Measurements from ENCODE around the gene TJP1.
"Not testable (repeated sequence)": the region's sequence is repeated elsewhere in the genome, so short reads cannot be mapped to it uniquely, and the experiment has no call there.

The TJP1 gene

DNA sequence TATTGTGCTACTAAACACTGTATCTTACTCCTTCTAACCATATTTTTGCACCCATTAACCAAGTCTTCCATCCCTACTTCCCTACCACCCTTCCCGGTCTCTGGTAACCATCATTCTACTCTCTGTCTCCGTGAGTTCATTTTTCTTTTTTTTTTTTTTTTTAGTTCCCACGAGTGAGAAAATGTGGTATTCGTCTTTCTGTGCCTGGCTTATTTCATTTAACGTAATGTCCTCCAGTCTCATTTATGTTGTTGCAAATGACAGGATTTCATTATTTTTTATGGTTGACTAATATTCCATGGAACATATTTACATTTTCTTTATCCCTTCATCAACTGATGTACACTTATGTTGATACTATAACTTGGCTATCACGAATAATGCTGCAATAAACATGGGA, 31.7 kb downstream of the TJP1 start:
- no peak overlapping the region for H3K4me3 ChIP-seq (ENCODE audit: control insufficient read depth, low read depth, low read length)
- TF ChIP-seq, protein P1, sequence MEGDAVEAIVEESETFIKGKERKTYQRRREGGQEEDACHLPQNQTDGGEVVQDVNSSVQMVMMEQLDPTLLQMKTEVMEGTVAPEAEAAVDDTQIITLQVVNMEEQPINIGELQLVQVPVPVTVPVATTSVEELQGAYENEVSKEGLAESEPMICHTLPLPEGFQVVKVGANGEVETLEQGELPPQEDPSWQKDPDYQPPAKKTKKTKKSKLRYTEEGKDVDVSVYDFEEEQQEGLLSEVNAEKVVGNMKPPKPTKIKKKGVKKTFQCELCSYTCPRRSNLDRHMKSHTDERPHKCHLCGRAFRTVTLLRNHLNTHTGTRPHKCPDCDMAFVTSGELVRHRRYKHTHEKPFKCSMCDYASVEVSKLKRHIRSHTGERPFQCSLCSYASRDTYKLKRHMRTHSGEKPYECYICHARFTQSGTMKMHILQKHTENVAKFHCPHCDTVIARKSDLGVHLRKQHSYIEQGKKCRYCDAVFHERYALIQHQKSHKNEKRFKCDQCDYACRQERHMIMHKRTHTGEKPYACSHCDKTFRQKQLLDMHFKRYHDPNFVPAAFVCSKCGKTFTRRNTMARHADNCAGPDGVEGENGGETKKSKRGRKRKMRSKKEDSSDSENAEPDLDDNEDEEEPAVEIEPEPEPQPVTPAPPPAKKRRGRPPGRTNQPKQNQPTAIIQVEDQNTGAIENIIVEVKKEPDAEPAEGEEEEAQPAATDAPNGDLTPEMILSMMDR (IDR thresholded peaks at IDR 0.05; ENCODE audit: control insufficient read depth, insufficient read depth, low read depth, low read length, missing control alignments) = no peak
- DNase-seq (ENCODE audit: low read depth) = no peak

DNA sequence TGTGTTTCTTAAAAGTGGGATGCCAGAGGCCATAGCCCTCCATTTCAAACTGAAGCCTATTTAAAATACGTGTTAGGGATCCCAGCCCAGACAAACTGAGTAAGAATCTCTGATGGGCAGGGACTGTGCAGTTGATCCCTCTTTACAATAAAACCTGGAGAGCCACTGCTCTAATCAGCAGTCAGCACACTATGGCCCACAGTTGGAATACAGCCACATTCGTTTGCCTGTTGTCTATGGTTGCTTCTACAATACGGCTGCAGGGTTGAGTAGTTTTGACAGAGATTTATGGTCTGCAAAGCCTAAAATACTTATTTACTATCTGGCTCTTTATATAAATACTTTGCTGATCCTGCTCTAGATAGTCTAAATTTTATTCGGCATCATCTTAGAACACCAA, 32.4 kb downstream of the TJP1 start:
- DNase-seq (ENCODE audit: low read depth) = no peak
- TF ChIP-seq, protein P1 (IDR thresholded peaks at IDR 0.05; ENCODE audit: control insufficient read depth, insufficient read depth, low read depth, low read length, missing control alignments) = no peak
- H3K4me3 ChIP-seq (ENCODE audit: control insufficient read depth, low read depth, low read length) = no peak overlapping the region

DNA sequence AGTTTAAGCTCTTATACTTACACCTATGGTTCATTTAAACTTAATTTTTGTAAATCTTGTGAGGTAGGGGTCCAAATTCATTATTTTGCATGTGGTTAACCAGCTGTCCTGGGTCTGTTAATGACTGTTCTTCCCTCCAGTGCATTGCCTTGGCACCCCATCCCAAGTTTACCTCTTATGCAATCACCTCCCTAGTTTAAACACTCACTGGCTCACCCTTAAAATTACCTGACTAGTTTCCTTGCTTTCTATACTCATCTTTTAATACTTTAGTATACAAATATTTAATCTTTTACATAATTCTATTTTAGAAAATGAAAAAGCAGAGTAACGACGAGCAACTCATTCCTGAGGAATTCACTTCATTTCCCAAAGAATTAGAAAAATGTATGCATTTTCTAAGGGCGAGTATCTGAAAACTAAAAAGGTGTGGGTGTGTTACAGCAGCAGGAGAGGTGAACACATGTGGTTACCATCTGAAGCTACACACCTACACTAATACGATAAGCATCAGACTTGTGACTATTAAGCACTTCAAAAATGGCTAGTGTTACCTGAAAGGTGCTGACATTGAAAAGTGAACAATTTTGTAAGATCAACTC, 33.7 kb downstream of the TJP1 start:
- DNase-seq (ENCODE audit: low read depth) = no peak
- H3K4me3 ChIP-seq (ENCODE audit: control insufficient read depth, low read depth, low read length) = no peak overlapping the region
- TF ChIP-seq, protein P1 (IDR thresholded peaks at IDR 0.05; ENCODE audit: control insufficient read depth, insufficient read depth, low read depth, low read length, missing control alignments) = no peak

DNA sequence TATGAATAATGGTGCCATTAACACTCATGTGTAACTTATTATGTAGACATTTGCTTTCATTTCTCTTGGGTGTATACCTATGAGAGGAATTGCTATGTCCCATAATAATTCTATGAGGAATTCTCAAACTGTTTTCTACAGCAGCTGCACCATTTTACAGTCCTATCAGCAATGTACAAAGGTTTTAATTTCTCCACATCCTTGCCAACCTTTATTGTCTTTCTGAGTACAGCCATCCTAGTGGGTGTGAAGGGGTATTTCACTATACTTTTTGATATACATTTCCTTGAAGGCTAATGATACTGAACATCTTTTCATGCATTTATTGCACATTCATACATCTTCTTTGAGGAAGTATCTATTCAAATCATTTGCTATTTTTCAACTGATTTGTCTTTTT, 34.5 kb downstream of the TJP1 start:
- H3K4me3 ChIP-seq (ENCODE audit: control insufficient read depth, low read depth, low read length) = no peak overlapping the region
- TF ChIP-seq, protein P1 (IDR thresholded peaks at IDR 0.05; ENCODE audit: control insufficient read depth, insufficient read depth, low read depth, low read length, missing control alignments) = no peak
- DNase-seq (ENCODE audit: low read depth) = no peak

DNA sequence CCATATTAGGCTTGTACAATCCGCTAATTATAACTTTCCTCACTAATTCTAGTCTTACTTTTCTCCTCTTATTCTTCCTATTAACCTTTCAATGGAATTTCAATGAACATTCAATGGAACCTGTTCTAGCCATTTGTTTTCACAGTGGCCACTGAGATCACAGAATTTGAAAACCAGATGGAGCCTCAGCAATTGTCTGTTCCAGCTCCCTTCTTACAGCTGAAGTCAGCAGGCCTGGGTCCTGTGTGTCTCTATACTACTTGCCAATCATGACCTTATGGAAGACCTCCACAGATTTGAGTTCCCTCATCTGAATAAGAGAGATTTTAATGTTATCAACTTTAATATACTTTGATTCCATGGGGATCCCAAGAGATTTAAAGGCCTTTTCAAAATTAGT, 36.6 kb downstream of the TJP1 start:
- H3K4me3 ChIP-seq (ENCODE audit: control insufficient read depth, low read depth, low read length) = no peak overlapping the region
- TF ChIP-seq, protein P1 (IDR thresholded peaks at IDR 0.05; ENCODE audit: control insufficient read depth, insufficient read depth, low read depth, low read length, missing control alignments) = no peak
- DNase-seq (ENCODE audit: low read depth) = no peak

DNA sequence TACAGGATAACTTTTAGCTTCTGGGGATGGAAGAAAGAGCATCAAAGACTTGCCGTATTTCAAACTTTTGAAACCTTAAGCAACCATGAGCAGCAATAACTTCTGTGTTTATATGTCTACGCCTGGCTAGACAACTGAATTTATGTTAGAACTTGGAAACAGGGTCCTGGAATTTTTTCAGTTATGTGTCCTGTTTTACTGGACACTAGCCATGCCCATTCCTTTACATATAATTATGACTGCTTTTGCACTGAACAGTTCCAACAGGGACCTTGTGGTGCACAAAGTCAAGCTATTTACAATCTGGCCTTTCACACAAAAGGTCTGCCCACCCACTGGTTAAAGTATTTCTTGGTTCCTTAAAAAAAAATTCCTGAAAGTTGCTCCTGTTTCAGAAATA, 37.1 kb downstream of the TJP1 start:
- H3K4me3 ChIP-seq (ENCODE audit: control insufficient read depth, low read depth, low read length) = no peak overlapping the region
- TF ChIP-seq, protein P1 (IDR thresholded peaks at IDR 0.05; ENCODE audit: control insufficient read depth, insufficient read depth, low read depth, low read length, missing control alignments) = no peak
- DNase-seq (ENCODE audit: low read depth) = no peak

DNA sequence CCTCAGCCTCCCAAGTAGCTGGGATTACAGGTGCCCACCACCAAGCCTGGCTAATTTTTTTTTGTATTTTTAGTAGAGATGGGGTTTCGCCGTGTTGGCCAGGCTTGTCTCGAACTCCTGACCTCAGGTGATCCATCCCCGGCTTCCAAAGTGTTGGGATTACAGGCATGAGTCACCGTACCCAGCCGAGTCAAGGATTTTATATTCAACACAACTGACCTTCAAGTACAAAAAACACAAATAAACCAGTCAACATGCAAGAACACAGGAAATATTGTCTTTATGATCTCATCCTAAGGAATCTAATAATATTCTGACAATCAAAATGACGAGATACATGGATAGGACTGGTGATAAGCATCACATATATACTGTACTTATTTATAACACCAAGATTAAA, 37.9 kb downstream of the TJP1 start:
- H3K4me3 ChIP-seq (ENCODE audit: control insufficient read depth, low read depth, low read length) = no peak overlapping the region
- TF ChIP-seq, protein P1 (IDR thresholded peaks at IDR 0.05; ENCODE audit: control insufficient read depth, insufficient read depth, low read depth, low read length, missing control alignments) = no peak
- DNase-seq (ENCODE audit: low read depth) = no peak

DNA sequence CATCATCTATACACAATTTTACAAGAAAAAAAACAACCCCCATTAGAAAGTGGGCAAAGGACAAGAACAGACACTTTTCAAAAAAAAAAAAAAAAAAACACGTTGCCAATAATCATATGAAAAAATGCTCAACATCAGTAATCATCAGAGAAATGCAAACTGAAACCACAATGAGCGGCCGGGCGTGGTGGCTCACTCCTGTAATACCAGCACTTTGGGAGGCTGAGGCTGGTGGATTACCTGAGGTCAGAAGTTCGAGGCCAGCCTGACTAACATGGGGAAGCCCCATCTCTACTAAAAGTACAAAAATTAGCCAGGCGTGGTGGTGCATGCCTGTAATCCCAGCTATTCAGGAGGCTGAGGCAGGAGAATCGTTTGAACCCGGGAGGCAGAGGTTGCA, 39.5 kb downstream of the TJP1 start:
- not testable (repeated sequence) for H3K4me3 ChIP-seq (ENCODE audit: control insufficient read depth, low read depth, low read length)

More for the DNA sequence above, 39.5 kb downstream of the TJP1 start:
- DNase-seq (ENCODE audit: low read depth) = not testable (repeated sequence)

Data from AG09309 (cell line).